ENCODE measurements around the gene PTPRH.

PTPRH gene

DNA sequence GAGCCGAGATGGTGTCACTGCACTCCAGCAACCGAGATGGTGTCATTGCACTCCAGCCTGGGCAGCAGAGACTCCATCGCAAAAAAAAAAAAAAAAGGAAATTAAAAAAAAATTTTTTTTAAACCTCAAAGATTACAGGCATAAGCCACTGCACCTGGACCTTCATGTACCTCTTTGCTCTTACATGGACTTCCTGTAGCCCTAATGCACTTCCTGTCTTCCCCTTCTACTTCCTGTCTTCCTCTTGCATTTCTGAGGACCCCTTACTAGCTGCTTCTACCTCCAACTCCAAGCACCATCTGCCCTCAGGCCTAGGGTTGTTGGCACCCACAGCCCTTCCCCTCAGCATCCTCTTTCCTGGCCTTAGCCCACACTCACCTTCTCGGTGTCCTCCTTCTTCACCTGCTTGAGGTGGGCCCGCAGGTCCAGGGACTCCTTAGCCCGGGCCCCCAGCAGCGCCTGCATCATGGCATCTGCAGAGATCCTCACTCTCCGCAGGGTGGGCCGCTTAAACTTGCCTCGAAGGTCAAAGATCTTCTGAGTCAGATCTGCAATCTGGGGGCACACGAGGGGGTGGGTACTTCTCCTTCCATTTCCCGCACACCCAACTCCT is 55.5 kb downstream of the PTPRH start:
- no peak for DNase-seq (ENCODE audit: low read depth in 1 of 2, low spot score in 1 of 2)
- no peak overlapping the region for H3K27ac ChIP-seq (replicated peaks)
- TF ChIP-seq GABPA (IDR thresholded peaks at IDR 0.05; ENCODE audit: low read depth) (no peak), SPI1 (IDR thresholded peaks at IDR 0.05; ENCODE audit: borderline replicate concordance, low read depth) (no peak)
- TF ChIP-seq, protein P1, sequence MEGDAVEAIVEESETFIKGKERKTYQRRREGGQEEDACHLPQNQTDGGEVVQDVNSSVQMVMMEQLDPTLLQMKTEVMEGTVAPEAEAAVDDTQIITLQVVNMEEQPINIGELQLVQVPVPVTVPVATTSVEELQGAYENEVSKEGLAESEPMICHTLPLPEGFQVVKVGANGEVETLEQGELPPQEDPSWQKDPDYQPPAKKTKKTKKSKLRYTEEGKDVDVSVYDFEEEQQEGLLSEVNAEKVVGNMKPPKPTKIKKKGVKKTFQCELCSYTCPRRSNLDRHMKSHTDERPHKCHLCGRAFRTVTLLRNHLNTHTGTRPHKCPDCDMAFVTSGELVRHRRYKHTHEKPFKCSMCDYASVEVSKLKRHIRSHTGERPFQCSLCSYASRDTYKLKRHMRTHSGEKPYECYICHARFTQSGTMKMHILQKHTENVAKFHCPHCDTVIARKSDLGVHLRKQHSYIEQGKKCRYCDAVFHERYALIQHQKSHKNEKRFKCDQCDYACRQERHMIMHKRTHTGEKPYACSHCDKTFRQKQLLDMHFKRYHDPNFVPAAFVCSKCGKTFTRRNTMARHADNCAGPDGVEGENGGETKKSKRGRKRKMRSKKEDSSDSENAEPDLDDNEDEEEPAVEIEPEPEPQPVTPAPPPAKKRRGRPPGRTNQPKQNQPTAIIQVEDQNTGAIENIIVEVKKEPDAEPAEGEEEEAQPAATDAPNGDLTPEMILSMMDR (IDR thresholded peaks at IDR 0.05; ENCODE audit: insufficient read depth, low read length), result no peak
- no peak overlapping the region for H3K4me3 ChIP-seq (replicated peaks; ENCODE audit: insufficient read depth, low read length)
- peaks cover 9% of the 10 kb centered on the region for H3K27me3 ChIP-seq (ENCODE audit: insufficient read depth, poor library complexity, severe bottlenecking)

DNA sequence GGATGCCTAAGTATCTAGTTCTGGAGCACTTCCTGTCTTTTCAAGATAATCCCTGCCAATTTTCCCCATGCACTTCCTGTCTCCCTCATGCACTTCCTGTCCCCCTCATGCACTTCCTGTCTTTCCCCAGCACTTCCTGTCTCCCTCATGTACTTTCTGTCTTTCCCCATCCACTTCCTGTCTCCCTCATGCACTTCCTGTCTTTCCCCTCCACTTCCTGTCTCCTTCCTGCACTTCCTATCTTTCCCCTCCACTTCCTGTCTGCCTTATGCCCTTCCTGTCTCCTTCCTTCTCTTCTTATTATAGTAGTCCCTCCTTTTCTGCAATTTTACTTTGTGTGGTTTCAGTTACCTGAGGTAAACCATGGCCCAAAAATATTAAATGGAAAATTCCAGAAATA is 57.3 kb downstream of the PTPRH start:
- no peak overlapping the region for H3K4me3 ChIP-seq (replicated peaks; ENCODE audit: insufficient read depth, low read length)
- H3K27me3 ChIP-seq (ENCODE audit: insufficient read depth, poor library complexity, severe bottlenecking), result peaks cover 8% of the 10 kb centered on the region
- H3K27ac ChIP-seq (replicated peaks), result no peak overlapping the region
- DNase-seq (ENCODE audit: low read depth in 1 of 2, low spot score in 1 of 2), result no peak
- peak; percentile 38; the same call in 1 of the 2 replicates for TF ChIP-seq GABPA (IDR thresholded peaks at IDR 0.05; ENCODE audit: low read depth)
- TF ChIP-seq, protein P2, sequence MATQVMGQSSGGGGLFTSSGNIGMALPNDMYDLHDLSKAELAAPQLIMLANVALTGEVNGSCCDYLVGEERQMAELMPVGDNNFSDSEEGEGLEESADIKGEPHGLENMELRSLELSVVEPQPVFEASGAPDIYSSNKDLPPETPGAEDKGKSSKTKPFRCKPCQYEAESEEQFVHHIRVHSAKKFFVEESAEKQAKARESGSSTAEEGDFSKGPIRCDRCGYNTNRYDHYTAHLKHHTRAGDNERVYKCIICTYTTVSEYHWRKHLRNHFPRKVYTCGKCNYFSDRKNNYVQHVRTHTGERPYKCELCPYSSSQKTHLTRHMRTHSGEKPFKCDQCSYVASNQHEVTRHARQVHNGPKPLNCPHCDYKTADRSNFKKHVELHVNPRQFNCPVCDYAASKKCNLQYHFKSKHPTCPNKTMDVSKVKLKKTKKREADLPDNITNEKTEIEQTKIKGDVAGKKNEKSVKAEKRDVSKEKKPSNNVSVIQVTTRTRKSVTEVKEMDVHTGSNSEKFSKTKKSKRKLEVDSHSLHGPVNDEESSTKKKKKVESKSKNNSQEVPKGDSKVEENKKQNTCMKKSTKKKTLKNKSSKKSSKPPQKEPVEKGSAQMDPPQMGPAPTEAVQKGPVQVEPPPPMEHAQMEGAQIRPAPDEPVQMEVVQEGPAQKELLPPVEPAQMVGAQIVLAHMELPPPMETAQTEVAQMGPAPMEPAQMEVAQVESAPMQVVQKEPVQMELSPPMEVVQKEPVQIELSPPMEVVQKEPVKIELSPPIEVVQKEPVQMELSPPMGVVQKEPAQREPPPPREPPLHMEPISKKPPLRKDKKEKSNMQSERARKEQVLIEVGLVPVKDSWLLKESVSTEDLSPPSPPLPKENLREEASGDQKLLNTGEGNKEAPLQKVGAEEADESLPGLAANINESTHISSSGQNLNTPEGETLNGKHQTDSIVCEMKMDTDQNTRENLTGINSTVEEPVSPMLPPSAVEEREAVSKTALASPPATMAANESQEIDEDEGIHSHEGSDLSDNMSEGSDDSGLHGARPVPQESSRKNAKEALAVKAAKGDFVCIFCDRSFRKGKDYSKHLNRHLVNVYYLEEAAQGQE (IDR thresholded peaks at IDR 0.05; ENCODE audit: insufficient replicate concordance, low read depth), result no peak
- peak; percentile 62 for TF ChIP-seq SPI1 (IDR thresholded peaks at IDR 0.05; ENCODE audit: borderline replicate concordance, low read depth)
- TF ChIP-seq, protein P1 (IDR thresholded peaks at IDR 0.05; ENCODE audit: insufficient read depth, low read length), result no peak

DNA sequence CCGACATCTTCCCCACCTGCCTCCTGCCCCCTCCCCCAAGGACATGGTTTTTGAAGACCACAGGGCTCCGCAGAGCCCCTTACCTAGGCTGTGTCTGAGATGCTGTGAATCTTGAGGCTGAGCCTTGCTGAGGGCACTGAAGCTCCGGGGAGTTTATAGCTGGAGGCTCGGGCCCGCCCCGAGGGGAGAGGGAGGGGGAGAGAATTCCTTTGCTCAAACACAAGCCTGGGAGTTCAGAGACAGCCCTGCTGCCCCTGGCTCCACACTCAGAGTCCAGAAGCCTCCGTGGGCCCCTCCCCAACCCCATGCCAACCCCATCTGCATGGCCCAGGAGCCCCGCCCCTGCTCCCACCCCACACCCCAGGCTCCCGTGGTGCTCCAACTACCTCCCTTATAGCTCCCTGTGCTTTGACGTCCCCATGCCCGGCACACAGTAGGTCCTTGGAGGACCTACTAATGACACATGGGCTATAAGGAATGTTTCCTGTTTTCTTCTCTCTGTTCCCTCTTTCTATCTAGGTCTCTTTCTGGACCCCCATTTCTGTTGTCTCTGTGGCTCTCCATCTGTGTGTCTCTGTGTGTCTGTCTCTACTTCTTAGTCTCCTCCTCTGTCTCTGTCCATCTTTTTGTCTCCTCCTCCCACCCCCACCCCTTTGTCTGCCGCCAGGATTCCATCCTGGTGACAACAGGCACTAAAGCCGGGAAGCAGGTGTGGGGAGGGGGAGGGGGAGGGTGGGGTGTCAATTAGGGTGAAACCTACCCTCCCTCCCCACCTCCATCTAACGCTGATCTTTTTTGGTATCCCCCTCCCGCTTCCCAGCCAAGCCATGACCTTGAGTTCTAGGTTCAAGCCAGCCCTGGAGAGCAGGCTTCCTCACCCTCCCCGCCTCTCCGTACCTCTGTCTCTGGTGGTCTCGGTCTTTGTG is 60.0 kb downstream of the PTPRH start, which contains the start of gene TNNT1:
Gene TNNT1 (minus strand): TSS at position 129 of the 926 bp plus-strand sequence. CDS start 2,049 bp downstream, outside the sequence.
- Histone ChIP-seq H3K27ac (replicated peaks) (no peak within 1 kb of the TSS), H3K27me3 (ENCODE audit: insufficient read depth, poor library complexity, severe bottlenecking) (peaks cover 5% of the 10 kb centered on the region), H3K4me3 (replicated peaks; ENCODE audit: insufficient read depth, low read length) (no peak within 1 kb of the TSS)
- no peak for DNase-seq (ENCODE audit: low read depth in 1 of 2, low spot score in 1 of 2)
- no peak for TF ChIP-seq POLR2AphosphoS5 (IDR thresholded peaks at IDR 0.05; ENCODE audit: low read depth)
- TF ChIP-seq, protein P1 (IDR thresholded peaks at IDR 0.05; ENCODE audit: insufficient read depth, low read length), result no peak
- TF ChIP-seq, protein P2 (IDR thresholded peaks at IDR 0.05; ENCODE audit: insufficient replicate concordance, low read depth), result no peak
- TF ChIP-seq SPI1 (IDR thresholded peaks at IDR 0.05; ENCODE audit: borderline replicate concordance, low read depth), result no peak

Data from HL-60 (cell line).